Measurements from ENCODE around the gene ELF1. TPM values are rescaled to one million over a fixed set of nuclear protein-coding genes. Genes with fewer than 3 reads are reported as not detected.
A peak's percentile ranks its signal among the peaks of the same experiment; 100 is the strongest.

The ELF1 gene
- total and polyA plus RNA-seq, 2 donors (not counting 3 experiments of a cell fraction or from before 2014, with no cell fraction given): 31.8 to 61.2 TPM

GRCh38 chr13:41064493-41064892 is 45.4 kb upstream of the ELF1 start:
- Histone ChIP-seq H2AFZ (ENCODE audit: low read depth, low read length) (no peak overlapping the region), H3K9me3 (replicated peaks; ENCODE audit: control insufficient read depth, insufficient read depth, low read length) (no peaks in the 10 kb centered on the region), H3K4me3 (replicated peaks in 1 of 3; ENCODE audit: insufficient read depth in 1 of 3, low read depth in 1 of 3, low read length in 3 of 3) (peak overlapping the region in 1 of 3 experiments; percentile 7), H3K27me3 (ENCODE audit: control insufficient read depth in 2 of 2, insufficient read depth in 2 of 2, low read length in 2 of 2) (no peaks in the 10 kb centered on the region), H3K27ac (ENCODE audit: insufficient read depth, low read depth, low read length) (peak overlapping the region; percentile 85), H3K79me2 (ENCODE audit: control insufficient read depth, insufficient read depth, low read length) (peaks cover 24% of the 10 kb centered on the region), H3K4me2 (ENCODE audit: insufficient read depth, low read length) (peak overlapping the region; percentile 58), H4K20me1 (replicated peaks; ENCODE audit: control insufficient read depth, extremely low read depth, insufficient read depth, low read length) (no peaks in the 10 kb centered on the region), H3K9me1 (replicated peaks; ENCODE audit: control insufficient read depth, extremely low read depth, insufficient read depth, low read length) (no peaks in the 10 kb centered on the region), H3K4me1 (ENCODE audit: control insufficient read depth, extremely low read depth, insufficient read depth, low read length) (peaks cover 35% of the 10 kb centered on the region), H3K9ac (replicated peaks; ENCODE audit: extremely low read depth, insufficient read depth, low read length) (peak overlapping the region; percentile 71), H3K36me3 (ENCODE audit: control insufficient read depth in 2 of 2, extremely low read depth in 1 of 2, insufficient read depth in 2 of 2, low read length in 2 of 2) (peaks cover 12 to 13% of the 10 kb centered on the region in 2 experiments)
- dilution Hi-C loops (cut with MboI; ENCODE audit: extremely low pct_ligation_motif_present, low sequenced_read_pairs): no loop called here
- BruUV-seq (replicated peaks): no TSS peak
- ChIA-PET CTCF (interaction anchor here (0.9 to 2.1 kb wide), 2 partner anchors 10 to 23 kb away, joined by 3 to 13 read pairs; no protein-coding TSS in a partner anchor), POLR2A (interaction anchor here (0.6 kb wide), 1 partner anchor 86 kb away, joined by 3 read pairs; no protein-coding TSS in a partner anchor)
- intact Hi-C loops (cut with micrococcal nuclease): loop anchor here (5.0 to 10.0 kb wide), 4 partner anchors 248 to 898 kb away; partner anchors contain the start of genes MRPS31, NAA16 and VWA8
- TF ChIP-seq GATA2 (IDR thresholded peaks at IDR 0.05; ENCODE audit: insufficient read depth, insufficient read length, low read depth, low read length) (no peak), MYC (IDR thresholded peaks at IDR 0.05; ENCODE audit: low read depth, low read length) (no peak), CTCF (IDR thresholded peaks at IDR 0.05; ENCODE audit: extremely low read depth in 1 of 2, insufficient read depth in 1 of 2, low read depth in 1 of 2, low read length in 2 of 2) (no peak), EZH2 (IDR thresholded peaks at IDR 0.05; ENCODE audit: borderline replicate concordance, low read depth, low read length, severe bottlenecking) (no peak), JUN (IDR thresholded peaks at IDR 0.05; ENCODE audit: borderline replicate concordance, insufficient read depth, insufficient read length, low read depth) (peak; percentile 86), MAX (IDR thresholded peaks at IDR 0.05; ENCODE audit: insufficient read depth, insufficient read length) (no peak), FOS (IDR thresholded peaks at IDR 0.05; ENCODE audit: borderline replicate concordance, insufficient read depth, low read length) (peak; percentile 65), POLR2A (IDR thresholded peaks at IDR 0.05; ENCODE audit: low read depth, low read length) (no peak), POLR2AphosphoS5 (IDR thresholded peaks at IDR 0.05; ENCODE audit: insufficient read depth, low read depth, low read length) (no peak)
- FAIRE-seq (peak; percentile 56), DNase-seq (ENCODE audit: low read depth, low spot score) (peak; percentile 83)
